Ectodermal cell (in vitro differentiated cells): ENCODE data around the gene POC1B. TPM values are rescaled to one million over a fixed set of nuclear protein-coding genes. Genes with fewer than 3 reads are reported as not detected.
A peak's percentile ranks its signal among the peaks of the same experiment; 100 is the strongest.

Source experiments
- H3K27ac ChIP-seq: 2 replicates; pipeline ENCODE4 v1.7.0; 2013; ENCODE audit warnings: mild to moderate bottlenecking, low read depth, low read length; ENCODE audit not compliant: insufficient read depth, poor library complexity, severe bottlenecking
- H3K27me3 ChIP-seq: 2 replicates; pipeline ENCODE4 v1.7.0; 2013; ENCODE audit warnings: mild to moderate bottlenecking, low read length; ENCODE audit not compliant: insufficient read depth, control insufficient read depth, poor library complexity, severe bottlenecking
- H3K36me3 ChIP-seq: one replicate; pipeline ENCODE4 v1.7.0; 2013; ENCODE audit warnings: low read length; ENCODE audit not compliant: control insufficient read depth, insufficient read depth
- H3K4me1 ChIP-seq: one replicate; pipeline ENCODE4 v1.7.0; 2013; ENCODE audit warnings: low read length; ENCODE audit not compliant: control insufficient read depth, insufficient read depth
- H3K4me3 ChIP-seq: 2 replicates; pipeline ENCODE4 v1.7.0; 2013; ENCODE audit warnings: low read depth, low read length, control low read depth; ENCODE audit not compliant: insufficient read depth
- H3K9me3 ChIP-seq: 2 replicates; pipeline ENCODE4 v1.7.0; 2013; ENCODE audit warnings: mild to moderate bottlenecking, low read length, moderate library complexity; ENCODE audit not compliant: control insufficient read depth
- WGBS, 2 experiments: methylation state at CpG; one replicate each; pipeline ENCODE4 v1.1.7; 2013; ENCODE audit warnings: missing lambda C conversion rate in 2 of 2; 5-methylcytosine and 5-hydroxymethylcytosine counted together
- polyA plus RNA-seq, 4 experiments: library from polyadenylated mRNA; stranded (reverse); fragments of 50-300 nt; gene quantifications; one replicate each; pipeline ENCODE4 v1.2.3, GENCODE V29; 2013

Gene POC1B
- 23.1 TPM for polyA plus RNA-seq (2013, experiment 1 of 4)
- polyA plus RNA-seq (2013, experiment 2 of 4): 22.6 TPM
- polyA plus RNA-seq (2013, experiment 3 of 4): 19.5 TPM
- 22.1 TPM for polyA plus RNA-seq (2013, experiment 4 of 4)

GRCh38 chr12:89525824-89526770, at the start of gene POC1B:
Gene POC1B (minus strand): TSS chr12:89526047. CDS start chr12:89525895, 152 bp downstream.
- Histone ChIP-seq H3K27ac (peak within 1 kb of the TSS; percentile 39), H3K4me1 (no peaks in the 10 kb centered on the region), H3K4me3 (peak within 1 kb of the TSS; percentile 91), H3K36me3 (no peaks in the 10 kb centered on the region), H3K27me3 (no peaks in the 10 kb centered on the region), H3K9me3 (no peaks in the 10 kb centered on the region)
- WGBS, 2 experiments: 2 to 5% methylated on average over 35 to 39 of the region's 39 CpGs

- Histone ChIP-seq H3K27me3 (no peaks in the 10 kb centered on the region), H3K4me1 (peaks cover 10% of the 10 kb centered on the region), H3K36me3 (no peaks in the 10 kb centered on the region), H3K9me3 (no peaks in the 10 kb centered on the region), H3K27ac (no peak overlapping the region), H3K4me3 (no peak overlapping the region)
- WGBS, 2 experiments: 73 to 90% methylated on average over 1 of the region's 1 CpG
These were observed 49.5 kb upstream of the POC1B start for GRCh38 chr12:89575374-89575773.

GRCh38 chr12:89574736-89575208, 48.9 kb upstream of the POC1B start:
- H3K27ac ChIP-seq: peak overlapping the region; percentile 21
- H3K9me3 ChIP-seq: no peaks in the 10 kb centered on the region
- 52 to 72% methylated on average over 2 of the region's 2 CpGs for WGBS, 2 experiments
- peaks cover 10% of the 10 kb centered on the region for H3K4me1 ChIP-seq
- no peak overlapping the region for H3K4me3 ChIP-seq
- no peaks in the 10 kb centered on the region for H3K27me3 ChIP-seq
- H3K36me3 ChIP-seq: no peaks in the 10 kb centered on the region

GRCh38 chr12:89573051-89573810, 47.4 kb upstream of the POC1B start:
- Histone ChIP-seq H3K27me3 (no peaks in the 10 kb centered on the region), H3K4me1 (peaks cover 10% of the 10 kb centered on the region), H3K9me3 (no peaks in the 10 kb centered on the region), H3K27ac (no peak overlapping the region), H3K36me3 (no peaks in the 10 kb centered on the region), H3K4me3 (no peak overlapping the region)
- 93 to 98% methylated on average over 5 of the region's 5 CpGs for WGBS, 2 experiments

- Histone ChIP-seq H3K9me3 (no peaks in the 10 kb centered on the region), H3K36me3 (no peaks in the 10 kb centered on the region), H3K27me3 (no peaks in the 10 kb centered on the region), H3K27ac (no peak overlapping the region), H3K4me1 (peaks cover 10% of the 10 kb centered on the region), H3K4me3 (no peak overlapping the region)
- WGBS, 2 experiments: 94 to 96% methylated on average over 4 of the region's 4 CpGs
These were observed 45.8 kb upstream of the POC1B start for GRCh38 chr12:89571491-89572195.

GRCh38 chr12:89568484-89568883, 42.6 kb upstream of the POC1B start:
- 89 to 90% methylated on average over 5 of the region's 5 CpGs for WGBS, 2 experiments
- Histone ChIP-seq H3K4me3 (no peak overlapping the region), H3K27me3 (no peaks in the 10 kb centered on the region), H3K4me1 (no peaks in the 10 kb centered on the region), H3K9me3 (no peaks in the 10 kb centered on the region), H3K27ac (no peak overlapping the region), H3K36me3 (no peaks in the 10 kb centered on the region)

GRCh38 chr12:89567691-89568239, 41.9 kb upstream of the POC1B start:
- 88 to 90% methylated on average over 3 of the region's 3 CpGs for WGBS, 2 experiments
- Histone ChIP-seq H3K27me3 (no peaks in the 10 kb centered on the region), H3K27ac (no peak overlapping the region), H3K9me3 (no peaks in the 10 kb centered on the region), H3K4me1 (no peaks in the 10 kb centered on the region), H3K36me3 (no peaks in the 10 kb centered on the region), H3K4me3 (no peak overlapping the region)

GRCh38 chr12:89566615-89567014, 40.8 kb upstream of the POC1B start:
- Histone ChIP-seq H3K36me3 (no peaks in the 10 kb centered on the region), H3K9me3 (no peaks in the 10 kb centered on the region), H3K27me3 (no peaks in the 10 kb centered on the region), H3K4me3 (no peak overlapping the region), H3K4me1 (no peaks in the 10 kb centered on the region), H3K27ac (no peak overlapping the region)

GRCh38 chr12:89565002-89565401, 39.2 kb upstream of the POC1B start:
- H3K36me3 ChIP-seq: no peaks in the 10 kb centered on the region
- H3K27me3 ChIP-seq: no peaks in the 10 kb centered on the region
- no peaks in the 10 kb centered on the region for H3K4me1 ChIP-seq
- no peak overlapping the region for H3K27ac ChIP-seq
- no peaks in the 10 kb centered on the region for H3K9me3 ChIP-seq
- H3K4me3 ChIP-seq: no peak overlapping the region
